Measurements from ENCODE around the gene EPSTI1. TPM values are rescaled to one million over a fixed set of nuclear protein-coding genes. Genes with fewer than 3 reads are reported as not detected.

The EPSTI1 gene
- total RNA-seq, 4 donors from 2014 or later = 13.1 to 145 (median 18.7) TPM

DNA sequence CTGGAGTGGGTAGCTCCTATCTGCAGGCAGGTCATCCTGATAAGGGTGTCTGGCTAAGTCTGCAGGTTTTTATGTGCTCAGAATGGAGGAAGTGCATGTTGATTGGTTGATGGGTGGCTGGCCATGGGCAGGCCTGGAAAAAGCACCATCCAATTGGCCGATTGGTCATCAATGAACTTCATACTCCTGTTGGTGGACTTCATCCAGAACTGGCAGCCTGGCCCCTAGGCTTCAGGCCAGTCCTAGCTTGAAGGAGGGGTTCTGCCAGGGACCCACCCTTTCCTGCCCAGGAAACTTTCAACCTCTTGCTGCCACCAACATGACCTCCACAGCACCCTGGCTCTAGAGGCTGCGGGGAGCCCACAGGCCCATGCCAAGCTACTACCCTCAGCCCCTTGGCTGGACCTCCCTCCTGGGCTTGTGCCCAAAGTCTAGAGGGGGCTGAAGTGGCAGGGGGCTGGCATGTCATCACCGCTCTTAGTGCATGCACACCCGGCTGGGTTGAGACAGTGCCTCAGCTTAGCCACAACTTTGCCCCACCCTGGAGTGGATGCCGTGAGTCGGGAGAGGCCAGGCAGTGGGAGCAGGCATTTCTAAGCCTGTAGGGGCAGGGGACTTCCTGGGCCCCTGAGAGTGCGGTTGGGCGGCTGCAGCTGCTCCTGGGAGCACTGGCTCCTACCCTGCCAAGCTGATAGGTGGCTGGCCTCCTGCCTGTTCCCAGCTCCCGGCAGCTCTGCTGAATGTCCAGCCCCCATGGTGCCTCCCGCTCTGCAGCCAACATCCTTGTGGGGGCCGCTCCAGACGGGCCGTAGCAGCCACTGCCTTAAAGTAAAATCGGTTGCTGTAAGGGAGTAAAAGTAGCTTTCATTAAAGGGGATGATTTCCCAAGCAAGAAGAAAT, 44.6 kb upstream of the EPSTI1 start:
- Histone ChIP-seq H3K9me3 (no peaks in the 10 kb centered on the region), H3K27ac (no peak overlapping the region), H3K27me3 (no peaks in the 10 kb centered on the region), H3K4me1 (peaks cover 0 to 10% (median 4%) of the 10 kb centered on the region in 4 donors), H3K36me3 (no peaks in the 10 kb centered on the region), H3K4me3 (no peak overlapping the region)
- in situ Hi-C loops (cut with MboI; ENCODE audit: low pct_ligation_motif_present in 1 of 4, low pct_unique_long_range_greater_than_20kb in 1 of 4, low sequenced_read_pairs in 3 of 4) (no loop called here), intact Hi-C loops (cut with DNase I; ENCODE audit: low total_unique reads) (no loop called here)
- DNase-seq = no peak
- WGBS, 2 donors (ENCODE audit: low coverage in 1 of 2) = 92 to 93% methylated on average over 2 to 14 of the region's 14 CpGs
- no peak for TF ChIP-seq POLR2A (IDR thresholded peaks at IDR 0.05)
- TF ChIP-seq EP300 (IDR thresholded peaks at IDR 0.05; ENCODE audit: low read depth) = no peak
- no peak for TF ChIP-seq POLR2AphosphoS5 (IDR thresholded peaks at IDR 0.05)
- TF ChIP-seq, protein P1, sequence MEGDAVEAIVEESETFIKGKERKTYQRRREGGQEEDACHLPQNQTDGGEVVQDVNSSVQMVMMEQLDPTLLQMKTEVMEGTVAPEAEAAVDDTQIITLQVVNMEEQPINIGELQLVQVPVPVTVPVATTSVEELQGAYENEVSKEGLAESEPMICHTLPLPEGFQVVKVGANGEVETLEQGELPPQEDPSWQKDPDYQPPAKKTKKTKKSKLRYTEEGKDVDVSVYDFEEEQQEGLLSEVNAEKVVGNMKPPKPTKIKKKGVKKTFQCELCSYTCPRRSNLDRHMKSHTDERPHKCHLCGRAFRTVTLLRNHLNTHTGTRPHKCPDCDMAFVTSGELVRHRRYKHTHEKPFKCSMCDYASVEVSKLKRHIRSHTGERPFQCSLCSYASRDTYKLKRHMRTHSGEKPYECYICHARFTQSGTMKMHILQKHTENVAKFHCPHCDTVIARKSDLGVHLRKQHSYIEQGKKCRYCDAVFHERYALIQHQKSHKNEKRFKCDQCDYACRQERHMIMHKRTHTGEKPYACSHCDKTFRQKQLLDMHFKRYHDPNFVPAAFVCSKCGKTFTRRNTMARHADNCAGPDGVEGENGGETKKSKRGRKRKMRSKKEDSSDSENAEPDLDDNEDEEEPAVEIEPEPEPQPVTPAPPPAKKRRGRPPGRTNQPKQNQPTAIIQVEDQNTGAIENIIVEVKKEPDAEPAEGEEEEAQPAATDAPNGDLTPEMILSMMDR (IDR thresholded peaks at IDR 0.05) = no peak

DNA sequence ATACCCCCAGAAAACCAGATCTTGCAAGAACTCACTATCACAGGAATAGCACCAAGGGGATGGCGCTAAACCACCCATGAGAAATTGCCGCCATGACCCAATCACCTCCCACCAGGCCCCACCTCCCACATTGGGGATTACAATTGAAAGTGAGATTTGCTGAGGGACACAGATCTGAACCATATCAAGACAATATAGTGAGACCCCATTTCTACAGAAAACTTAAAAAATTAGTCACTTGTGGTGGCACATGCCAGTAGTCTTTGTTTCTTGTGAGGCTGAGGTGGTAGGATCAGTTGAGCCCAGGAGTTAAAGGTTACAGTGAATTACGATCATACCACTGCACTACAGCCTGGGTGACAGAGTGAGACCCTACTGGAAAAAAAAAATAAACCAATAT, 41.0 kb upstream of the EPSTI1 start:
- no peak for DNase-seq
- WGBS, 2 donors (ENCODE audit: low coverage in 1 of 2) = 89 to 100% methylated on average over 1 to 3 of the region's 3 CpGs
- Histone ChIP-seq H3K9me3 (no peaks in the 10 kb centered on the region), H3K27me3 (no peaks in the 10 kb centered on the region), H3K4me3 (no peak overlapping the region), H3K4me1 (peaks cover 0 to 10% (median 4%) of the 10 kb centered on the region in 4 donors), H3K36me3 (no peaks in the 10 kb centered on the region), H3K27ac (no peak overlapping the region)
- in situ Hi-C loops (cut with MboI; ENCODE audit: low pct_ligation_motif_present in 1 of 4, low pct_unique_long_range_greater_than_20kb in 1 of 4, low sequenced_read_pairs in 3 of 4) = no loop called here
- TF ChIP-seq POLR2AphosphoS5 (IDR thresholded peaks at IDR 0.05) = no peak
- TF ChIP-seq EP300 (IDR thresholded peaks at IDR 0.05; ENCODE audit: low read depth) = no peak
- TF ChIP-seq POLR2A (IDR thresholded peaks at IDR 0.05) = no peak
- TF ChIP-seq, protein P1 (IDR thresholded peaks at IDR 0.05) = no peak
- intact Hi-C loops (cut with DNase I; ENCODE audit: low total_unique reads) = no loop called here

DNA sequence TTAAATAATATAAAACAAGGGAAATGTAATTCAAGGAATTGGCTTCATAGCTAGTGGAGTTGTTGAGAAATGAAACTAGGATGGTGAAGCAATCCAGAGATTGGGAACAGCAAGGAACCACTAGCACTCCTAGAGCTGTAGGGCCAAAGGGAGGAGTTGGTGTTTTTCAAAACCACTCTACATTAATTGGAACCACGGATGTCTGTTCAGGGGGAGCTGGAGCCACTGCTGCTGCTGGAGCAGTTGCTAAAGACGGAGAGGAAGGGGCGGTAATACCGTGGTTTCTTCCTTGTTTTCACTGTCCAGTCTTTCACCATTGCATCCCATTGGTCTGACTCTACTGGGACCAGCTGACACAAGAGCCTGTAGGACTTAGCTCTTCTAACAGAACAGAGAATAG, 39.8 kb upstream of the EPSTI1 start:
- Histone ChIP-seq H3K4me3 (no peak overlapping the region), H3K9me3 (no peaks in the 10 kb centered on the region), H3K4me1 (peaks cover 0 to 11% (median 4%) of the 10 kb centered on the region in 4 donors), H3K27me3 (no peaks in the 10 kb centered on the region), H3K36me3 (no peaks in the 10 kb centered on the region), H3K27ac (no peak overlapping the region)
- DNase-seq = no peak
- 82 to 83% methylated on average over 2 to 4 of the region's 4 CpGs for WGBS, 2 donors (ENCODE audit: low coverage in 1 of 2)
- TF ChIP-seq, protein P1 (IDR thresholded peaks at IDR 0.05) = no peak
- TF ChIP-seq EP300 (IDR thresholded peaks at IDR 0.05; ENCODE audit: low read depth) (no peak), POLR2AphosphoS5 (IDR thresholded peaks at IDR 0.05) (no peak)
- intact Hi-C loops (cut with DNase I; ENCODE audit: low total_unique reads) (no loop called here), in situ Hi-C loops (cut with MboI; ENCODE audit: low pct_ligation_motif_present in 1 of 4, low pct_unique_long_range_greater_than_20kb in 1 of 4, low sequenced_read_pairs in 3 of 4) (no loop called here)

DNA sequence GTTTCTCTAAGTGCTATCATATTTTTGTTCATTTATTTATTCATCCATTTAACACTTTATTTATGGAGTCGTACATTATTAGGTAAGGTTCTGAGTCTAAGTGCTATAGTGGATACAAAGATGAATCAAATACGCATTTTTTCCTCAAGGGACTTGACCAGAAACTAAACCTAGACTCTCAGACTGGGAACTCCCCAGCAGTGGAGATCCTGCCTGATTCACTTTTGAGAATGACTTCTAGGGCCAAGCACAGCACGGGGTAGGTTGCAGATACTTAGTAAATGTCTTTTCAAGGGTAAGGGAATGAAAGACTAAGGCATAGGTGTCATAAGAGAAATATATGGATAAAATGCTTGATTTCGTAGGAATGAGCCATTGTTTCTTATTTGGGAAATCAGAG, 38.5 kb upstream of the EPSTI1 start:
- Histone ChIP-seq H3K9me3 (no peaks in the 10 kb centered on the region), H3K4me3 (no peak overlapping the region), H3K4me1 (peaks cover 5 to 24% (median 9%) of the 10 kb centered on the region in 4 donors), H3K27ac (no peak overlapping the region), H3K27me3 (no peaks in the 10 kb centered on the region), H3K36me3 (no peaks in the 10 kb centered on the region)
- TF ChIP-seq POLR2A (IDR thresholded peaks at IDR 0.05) (no peak), EP300 (IDR thresholded peaks at IDR 0.05; ENCODE audit: low read depth) (no peak), POLR2AphosphoS5 (IDR thresholded peaks at IDR 0.05) (no peak)
- TF ChIP-seq, protein P1 (IDR thresholded peaks at IDR 0.05) = no peak
- WGBS, 2 donors (ENCODE audit: low coverage in 1 of 2) = 70 to 83% methylated on average over 3 to 4 of the region's 4 CpGs
- intact Hi-C loops (cut with DNase I; ENCODE audit: low total_unique reads) (no loop called here), in situ Hi-C loops (cut with MboI; ENCODE audit: low pct_ligation_motif_present in 1 of 4, low pct_unique_long_range_greater_than_20kb in 1 of 4, low sequenced_read_pairs in 3 of 4) (no loop called here)
- no peak for DNase-seq

Measured in transverse colon (tissue), 4 donors.